Stomach (tissue), 9 donors: ENCODE measurements around the gene MBNL2. TPM values are rescaled to one million over a fixed set of nuclear protein-coding genes. Genes with fewer than 3 reads are reported as not detected.

Experiments
- DNase-seq, 2 donors: peaks; one replicate each; pipeline versions ENCODE4 v3.0.0 to v3.0.0-alpha.2; 2013 to 2019
- H3K27ac ChIP-seq, 5 donors: fragments of 200-600 bp in 4 of 5; sonication (generic) in 4 of 5; one replicate each; pipeline ENCODE4 v1.5.1; 2013 to 2019; ENCODE audit warnings: mild to moderate bottlenecking in 1 of 5, moderate library complexity in 1 of 5
- H3K27me3 ChIP-seq, 3 donors: fragments of 200-600 bp; sonication (generic); one replicate each; pipeline ENCODE4 v1.5.1; 2017 to 2019; ENCODE audit warnings: mixed run types in 1 of 3
- H3K36me3 ChIP-seq, 4 donors: fragments of 200-600 bp; sonication (generic); 1 replicate in 3 of 4; 2 replicates in 1 of 4; pipeline ENCODE4 v1.5.1; 2016 to 2019
- H3K4me1 ChIP-seq, 4 donors: fragments of 200-600 bp; sonication (generic); one replicate each; pipeline ENCODE4 v1.5.1; 2016 to 2019
- H3K4me3 ChIP-seq, 4 donors: fragments of 200-600 bp; sonication (generic) in 3 of 4; one replicate each; pipeline ENCODE4 v1.5.1; 2016 to 2019; ENCODE audit warnings: mild to moderate bottlenecking in 1 of 4
- H3K9me3 ChIP-seq, 4 donors: fragments of 200-600 bp; sonication (generic); one replicate each; pipeline ENCODE4 v1.5.1; 2016 to 2019
- EP300 ChIP-seq: sonication (generic); formaldehyde crosslinking; IDR thresholded peaks from one replicate; pipeline ENCODE4 v1.6.1; 2017; ENCODE audit warnings: antibody characterized with exemption
- POLR2A ChIP-seq, 4 donors: fragments of 450-650 bp; IDR thresholded peaks; one replicate each; pipeline ENCODE4 v1.6.1; 2016; ENCODE audit warnings: antibody characterized with exemption in 4 of 4, control low read depth in 2 of 4, mild to moderate bottlenecking in 1 of 4, moderate library complexity in 1 of 4
- POLR2AphosphoS5 ChIP-seq, 3 donors: sonication (generic); formaldehyde crosslinking; IDR thresholded peaks; one replicate each; pipeline ENCODE4 v1.6.1; 2016; ENCODE audit warnings: antibody characterized with exemption in 3 of 3
- WGBS, 5 donors: extraction: QIAGEN DNeasy Blood & Tissue Kit in 3 of 5; methylation state at CpG; one replicate each; pipeline versions ENCODE4 v1.1.5 to v1.1.7; 2013 to 2018; 5-methylcytosine and 5-hydroxymethylcytosine counted together
- intact Hi-C: fragments of 100-400 bp; cut with DNase I; formaldehyde crosslinking; loops from one replicate; pipeline ENCODE4 v1.15.1; 2023; ENCODE audit warnings: low total_unique reads
- polyA plus RNA-seq, 3 donors: library from polyadenylated mRNA; stranded (reverse); fragments of 200-250 nt; gene quantifications; one replicate each; pipeline ENCODE4 v1.2.3, GENCODE V29; 2013
- total RNA-seq, 5 donors: library from RNA; depleted of rRNA; stranded (reverse); fragments of >200 nt; gene quantifications; one replicate each; pipeline versions ENCODE4 v1.1.0 to v1.2.3, GENCODE V29; 2014 to 2016
- TF ChIP-seq, protein P1 (sequence below), 7 experiments: fragments of 450-650 bp in 4 of 7; fragments of 200-600 bp in 3 of 7; sonication (generic) in 3 of 7; IDR thresholded peaks; one replicate each; pipeline ENCODE4 v1.5.1; 2016 to 2019; ENCODE audit warnings: antibody characterized with exemption in 7 of 7, control low read depth in 2 of 7, mild to moderate bottlenecking in 1 of 7
- donor health status: healthy with polysubstance abuse.
- donor health status: Bipolar disorder and iron deficiency.
- donor health status: healthy.

The MBNL2 gene
- total and polyA plus RNA-seq, 8 donors = 8.3 to 74.5 (median 25.6) TPM

DNA sequence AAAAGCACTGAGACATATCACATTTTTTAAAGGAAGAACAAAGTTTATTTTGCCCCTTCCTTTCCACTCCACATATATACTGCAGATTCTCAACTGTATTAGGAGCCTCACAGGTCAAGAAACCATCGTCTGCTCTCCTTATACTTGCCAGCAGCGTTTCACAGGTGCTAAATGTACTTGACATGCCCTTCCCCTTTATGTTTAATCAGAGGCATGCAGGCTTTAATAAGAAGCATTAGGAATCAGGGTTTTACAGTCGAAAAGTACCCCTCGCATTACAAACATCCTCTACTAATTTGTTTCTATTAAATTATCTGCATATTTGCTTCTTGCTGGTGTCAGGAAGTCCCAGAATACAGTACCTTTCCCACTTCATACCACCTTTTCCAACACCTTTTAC lies 208.2 kb downstream of the MBNL2 start:
- intact Hi-C loops = no loop called here
- Histone ChIP-seq H3K4me3 (no peak overlapping the region), H3K36me3 (no peaks in the 10 kb centered on the region), H3K4me1 (peaks cover 0 to 19% (median 10%) of the 10 kb centered on the region in 4 donors), H3K9me3 (no peaks in the 10 kb centered on the region), H3K27me3 (no peaks in the 10 kb centered on the region), H3K27ac (peak overlapping the region in 3 of 5 donors; percentile 23 to 42 (median 38))
- 67 to 72% (median 69%) methylated on average over 4 of the region's 4 CpGs for WGBS, 5 donors
- DNase-seq = no peak
- no peak for TF ChIP-seq POLR2AphosphoS5 (IDR thresholded peaks at IDR 0.05)
- no peak for TF ChIP-seq POLR2A (IDR thresholded peaks at IDR 0.05)
- TF ChIP-seq, protein P1, sequence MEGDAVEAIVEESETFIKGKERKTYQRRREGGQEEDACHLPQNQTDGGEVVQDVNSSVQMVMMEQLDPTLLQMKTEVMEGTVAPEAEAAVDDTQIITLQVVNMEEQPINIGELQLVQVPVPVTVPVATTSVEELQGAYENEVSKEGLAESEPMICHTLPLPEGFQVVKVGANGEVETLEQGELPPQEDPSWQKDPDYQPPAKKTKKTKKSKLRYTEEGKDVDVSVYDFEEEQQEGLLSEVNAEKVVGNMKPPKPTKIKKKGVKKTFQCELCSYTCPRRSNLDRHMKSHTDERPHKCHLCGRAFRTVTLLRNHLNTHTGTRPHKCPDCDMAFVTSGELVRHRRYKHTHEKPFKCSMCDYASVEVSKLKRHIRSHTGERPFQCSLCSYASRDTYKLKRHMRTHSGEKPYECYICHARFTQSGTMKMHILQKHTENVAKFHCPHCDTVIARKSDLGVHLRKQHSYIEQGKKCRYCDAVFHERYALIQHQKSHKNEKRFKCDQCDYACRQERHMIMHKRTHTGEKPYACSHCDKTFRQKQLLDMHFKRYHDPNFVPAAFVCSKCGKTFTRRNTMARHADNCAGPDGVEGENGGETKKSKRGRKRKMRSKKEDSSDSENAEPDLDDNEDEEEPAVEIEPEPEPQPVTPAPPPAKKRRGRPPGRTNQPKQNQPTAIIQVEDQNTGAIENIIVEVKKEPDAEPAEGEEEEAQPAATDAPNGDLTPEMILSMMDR (IDR thresholded peaks at IDR 0.05) = no peak

DNA sequence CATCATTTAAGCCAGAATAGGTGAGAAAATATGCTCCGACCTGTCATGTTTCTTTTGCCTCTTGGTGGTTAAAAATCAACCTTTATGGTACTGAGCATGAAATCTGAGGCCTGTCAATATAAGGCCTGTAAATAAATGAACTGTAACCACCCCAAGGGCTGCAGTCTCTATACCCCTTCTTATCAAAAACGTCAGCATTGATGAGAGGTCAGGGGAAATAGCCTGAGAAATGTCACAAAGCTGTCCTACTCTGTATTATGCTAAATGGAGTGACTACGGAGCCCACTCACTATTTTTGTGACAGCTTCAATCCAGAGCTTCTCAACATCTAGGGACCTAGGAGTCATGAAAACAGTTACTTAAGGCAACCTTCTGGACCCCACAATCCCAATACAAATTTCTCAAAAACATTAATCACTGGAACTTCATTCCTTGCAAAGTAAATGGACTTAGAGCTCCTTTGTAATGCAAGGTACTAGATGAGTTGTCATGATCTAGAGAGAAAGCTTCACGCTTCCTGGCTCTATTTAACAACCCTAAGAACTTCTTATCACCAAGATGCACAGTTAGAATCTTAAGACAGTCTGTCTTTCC lies 209.1 kb downstream of the MBNL2 start:
- intact Hi-C loops = no loop called here
- Histone ChIP-seq H3K4me3 (no peak overlapping the region), H3K4me1 (peaks cover 0 to 28% (median 15%) of the 10 kb centered on the region in 4 donors), H3K27me3 (no peaks in the 10 kb centered on the region), H3K36me3 (no peaks in the 10 kb centered on the region), H3K27ac (no peak overlapping the region), H3K9me3 (no peaks in the 10 kb centered on the region)
- DNase-seq = no peak
- WGBS, 5 donors = 79 to 84% (median 81%) methylated on average over 4 of the region's 4 CpGs
- TF ChIP-seq, protein P1 (IDR thresholded peaks at IDR 0.05) = no peak
- TF ChIP-seq POLR2A (IDR thresholded peaks at IDR 0.05) (no peak), POLR2AphosphoS5 (IDR thresholded peaks at IDR 0.05) (no peak), EP300 (no peak)

DNA sequence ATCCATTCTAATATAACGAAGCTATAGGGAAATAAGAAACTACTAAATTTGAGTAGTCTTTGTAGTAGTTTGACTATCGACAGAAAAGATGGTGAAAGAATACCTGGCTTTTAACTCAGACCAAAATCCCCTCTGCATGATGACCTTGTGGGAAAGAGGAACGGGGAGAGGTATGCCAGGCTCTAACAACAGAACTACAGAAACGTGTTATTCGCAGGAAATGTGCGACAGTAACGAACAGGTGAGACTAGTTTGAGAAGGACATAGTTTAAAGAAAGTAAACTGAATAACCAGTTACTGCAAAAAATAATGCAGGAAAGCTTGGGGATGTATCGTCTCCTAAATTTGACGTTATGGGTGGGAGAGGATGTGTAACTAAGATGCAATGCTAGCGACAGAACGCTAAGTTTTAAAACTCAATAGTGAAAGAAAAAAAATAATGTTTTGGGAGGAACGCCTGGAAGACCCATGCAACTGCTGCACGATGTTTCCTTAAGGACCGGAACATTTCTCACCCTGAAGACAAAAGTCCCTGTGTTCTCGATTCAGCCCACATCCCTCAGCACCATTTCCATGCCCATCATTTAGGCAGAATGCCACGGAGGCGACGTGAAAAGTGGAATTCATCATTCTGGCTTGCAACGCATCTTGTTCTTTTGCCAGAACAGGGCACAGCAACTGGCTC lies 210.2 kb downstream of the MBNL2 start:
- Histone ChIP-seq H3K27ac (peak overlapping the region; percentile 87 to 100 (median 99)), H3K4me3 (peak overlapping the region; percentile 67 to 80 (median 76)), H3K4me1 (peaks cover 0 to 37% (median 20%) of the 10 kb centered on the region in 4 donors), H3K27me3 (no peaks in the 10 kb centered on the region), H3K36me3 (no peaks in the 10 kb centered on the region), H3K9me3 (no peaks in the 10 kb centered on the region)
- DNase-seq = no peak
- WGBS, 5 donors = 5 to 8% (median 7%) methylated on average over 19 of the region's 19 CpGs
- TF ChIP-seq EP300 (no peak), POLR2A (IDR thresholded peaks at IDR 0.05) (peak in 1 of 4 donors; percentile 37)
- intact Hi-C loops = no loop called here

- Histone ChIP-seq H3K4me3 (peak overlapping the region; percentile 67 to 80 (median 76)), H3K27ac (peak overlapping the region; percentile 94 to 100 (median 99)), H3K9me3 (no peaks in the 10 kb centered on the region), H3K27me3 (no peaks in the 10 kb centered on the region), H3K4me1 (peaks cover 0 to 41% (median 26%) of the 10 kb centered on the region in 4 donors), H3K36me3 (no peaks in the 10 kb centered on the region)
- whole genome bisulfite sequencing, 5 donors = 0 to 1% (median 0%) methylated on average over 33 to 50 of the region's 50 CpGs
- intact Hi-C loops = no loop called here
- DNase-seq = peak; percentile 98 to 100
- no peak for TF ChIP-seq POLR2A (IDR thresholded peaks at IDR 0.05)
- TF ChIP-seq, protein P1 (IDR thresholded peaks at IDR 0.05) = no peak
- TF ChIP-seq POLR2AphosphoS5 (IDR thresholded peaks at IDR 0.05) = peak; percentile 54 to 76 (median 72)
- TF ChIP-seq EP300 = no peak
Measured at GRCh38 chr13:97432917-97433726, 211.0 kb downstream of the MBNL2 start.
